H1 (cell line): ENCODE data around the gene CCDC116. TPM values are rescaled to one million over a fixed set of nuclear protein-coding genes. Genes with fewer than 3 reads are reported as not detected.

Experiments
- CTCF ChIA-PET: fragments of 300-600 bp; sonication (Branson Sonifier 250); formaldehyde crosslinking; loops from one replicate; lab custom pipeline; 2021; ENCODE audit not compliant: partially characterized antibody; lab: Charles Lee
- POLR2A ChIA-PET: fragments of 300-600 bp; sonication (Branson Sonifier 250); formaldehyde crosslinking; loops from one replicate; lab custom pipeline; 2021; ENCODE audit warnings: inconsistent platforms; ENCODE audit not compliant: partially characterized antibody; lab: Charles Lee
- DNase-seq, 2 experiments: peaks; one replicate each; pipeline versions ENCODE4 v3.0.0 to v3.0.0-alpha.2; 2010 to 2022; ENCODE audit warnings: low spot score in 2 of 2, low read depth in 1 of 2, mixed read lengths in 1 of 2
- FAIRE-seq: peaks from 2 replicates; lab custom pipeline; 2011; peaks lifted over from hg19 to GRCh38; lab: Jason Lieb, UNC
- H2AFZ ChIP-seq: 2 replicates; pipeline ENCODE4 v1.8.1; 2012; ENCODE audit warnings: low read length, inconsistent platforms
- H2AK5ac ChIP-seq: 2 replicates; pipeline ENCODE4 v1.6.1; 2013; ENCODE audit warnings: low read depth, low read length
- H2BK120ac ChIP-seq: replicated peaks from 2 replicates; pipeline ENCODE3; 2013; ENCODE audit warnings: low read depth, low read length, inconsistent platforms
- H2BK12ac ChIP-seq: 2 replicates; pipeline ENCODE4 v1.6.1; 2013; ENCODE audit warnings: low read depth, low read length
- H2BK15ac ChIP-seq: 2 replicates; pipeline ENCODE4 v1.6.1; 2013; ENCODE audit warnings: low read length
- H2BK20ac ChIP-seq: 2 replicates; pipeline ENCODE4 v1.6.1; 2013; ENCODE audit warnings: low read length
- H2BK5ac ChIP-seq: 2 replicates; pipeline ENCODE4 v1.6.1; 2013; ENCODE audit warnings: low read depth, low read length
- H3K14ac ChIP-seq: 2 replicates; pipeline ENCODE4 v1.6.1; 2013; ENCODE audit warnings: inconsistent platforms; ENCODE audit not compliant: insufficient read length
- H3K18ac ChIP-seq: 2 replicates; pipeline ENCODE4 v1.6.1; 2013; ENCODE audit warnings: low read length; ENCODE audit errors: extremely low read depth
- H3K23ac ChIP-seq: 2 replicates; pipeline ENCODE4 v1.6.1; 2013; ENCODE audit warnings: inconsistent platforms; ENCODE audit not compliant: insufficient read length
- H3K23me2 ChIP-seq: 2 replicates; pipeline ENCODE4 v1.6.1; 2013; ENCODE audit warnings: low read depth, low read length
- H3K27ac ChIP-seq: 2 replicates; pipeline ENCODE4 v1.6.1; 2011; ENCODE audit warnings: low read depth, low read length, inconsistent platforms
- H3K27me3 ChIP-seq, 4 experiments: replicated peaks in 1 of 4; 1 replicate in 1 of 4; 2 replicates in 3 of 4; pipeline versions ENCODE4 v1.6.1 to v1.8.1; 2011 to 2013; ENCODE audit warnings: low read length in 3 of 4, mild to moderate bottlenecking in 3 of 4, inconsistent platforms in 2 of 4, mixed read lengths in 2 of 4, moderate library complexity in 1 of 4; ENCODE audit not compliant: control insufficient read depth in 3 of 4, insufficient read depth in 3 of 4; ENCODE audit errors: extremely low read depth in 1 of 4
- H3K36me3 ChIP-seq, 4 experiments: 2 replicates each; pipeline versions ENCODE4 v1.6.1 to v1.8.1; 2011 to 2013; ENCODE audit warnings: mild to moderate bottlenecking in 4 of 4, low read length in 3 of 4, moderate library complexity in 2 of 4, control low read depth in 1 of 4, inconsistent platforms in 1 of 4; ENCODE audit not compliant: insufficient read depth in 4 of 4, control insufficient read depth in 2 of 4
- H3K4ac ChIP-seq: replicated peaks from 2 replicates; pipeline ENCODE3; 2013; ENCODE audit warnings: low read length, low read depth, mixed read lengths, inconsistent platforms; ENCODE audit not compliant: insufficient read length
- H3K4me1 ChIP-seq, 4 experiments: replicated peaks in 1 of 4; 1 replicate in 1 of 4; 2 replicates in 3 of 4; pipeline versions ENCODE4 v1.6.1 to v1.8.1; 2011 to 2013; ENCODE audit warnings: low read length in 3 of 4, inconsistent platforms in 2 of 4, mixed read lengths in 1 of 4; ENCODE audit not compliant: insufficient read depth in 4 of 4, control insufficient read depth in 3 of 4
- H3K4me2 ChIP-seq, 2 experiments: 2 replicates each; pipeline versions ENCODE4 v1.6.1 to v1.8.1; 2011 to 2013; ENCODE audit warnings: low read depth in 2 of 2, low read length in 2 of 2, control low read depth in 1 of 2, inconsistent platforms in 1 of 2, mild to moderate bottlenecking in 1 of 2; ENCODE audit not compliant: insufficient read depth in 1 of 2
- H3K4me3 ChIP-seq, 4 experiments: fragments of 200-600, 300-600 bp in 1 of 4; sonication (generic), shearing (Covaris generic), sonication (Bioruptor Twin) in 1 of 4; 2 replicates each; pipeline versions ENCODE4 v1.5.1 to v1.8.1; 2011 to 2016; ENCODE audit warnings: low read length in 4 of 4, low read depth in 3 of 4, control low read depth in 2 of 4, inconsistent platforms in 2 of 4, mild to moderate bottlenecking in 2 of 4, mixed read lengths in 1 of 4, moderate library complexity in 1 of 4; ENCODE audit not compliant: insufficient read depth in 2 of 4; ENCODE audit errors: extremely low read depth in 1 of 4
- H3K56ac ChIP-seq: replicated peaks from 2 replicates; pipeline ENCODE3; 2013; ENCODE audit warnings: low read depth, mild to moderate bottlenecking, mixed read lengths, low read length, inconsistent platforms; ENCODE audit not compliant: insufficient read length
- H3K79me1 ChIP-seq: 2 replicates; pipeline ENCODE4 v1.6.1; 2013; ENCODE audit warnings: low read depth, low read length, control low read depth
- H3K79me2 ChIP-seq, 2 experiments: 2 replicates each; pipeline versions ENCODE4 v1.6.1 to v1.8.1; 2012 to 2013; ENCODE audit warnings: low read length in 2 of 2, mild to moderate bottlenecking in 2 of 2, inconsistent platforms in 1 of 2; ENCODE audit not compliant: insufficient read depth in 2 of 2, control insufficient read depth in 1 of 2
- H3K9ac ChIP-seq, 4 experiments: replicated peaks in 1 of 4; 1 replicate in 1 of 4; 2 replicates in 3 of 4; pipeline versions ENCODE4 v1.6.1 to v1.8.1; 2011 to 2013; ENCODE audit warnings: low read depth in 3 of 4, low read length in 3 of 4, control low read depth in 2 of 4, mild to moderate bottlenecking in 2 of 4, moderate library complexity in 2 of 4, inconsistent platforms in 1 of 4; ENCODE audit errors: extremely low read depth in 1 of 4
- H3K9me3 ChIP-seq, 2 experiments: 2 replicates each; pipeline versions ENCODE4 v1.6.1 to v1.8.1; 2012 to 2013; ENCODE audit warnings: mild to moderate bottlenecking in 2 of 2, moderate library complexity in 2 of 2, control low read depth in 1 of 2, inconsistent platforms in 1 of 2, low read depth in 1 of 2, low read length in 1 of 2, mixed read lengths in 1 of 2; ENCODE audit not compliant: insufficient read depth in 2 of 2
- H4K20me1 ChIP-seq, 2 experiments: replicated peaks in 1 of 2; 2 replicates each; pipeline versions ENCODE3 to v1.8.1; 2011 to 2013; ENCODE audit warnings: inconsistent platforms in 2 of 2, low read length in 2 of 2, mild to moderate bottlenecking in 1 of 2; ENCODE audit not compliant: insufficient read depth in 2 of 2, control insufficient read depth in 1 of 2
- H4K5ac ChIP-seq: 2 replicates; pipeline ENCODE4 v1.6.1; 2013; ENCODE audit warnings: low read length, low read depth, mixed read lengths, inconsistent platforms; ENCODE audit not compliant: insufficient read length
- H4K8ac ChIP-seq: 2 replicates; pipeline ENCODE4 v1.8.0; 2013; ENCODE audit warnings: mild to moderate bottlenecking, moderate library complexity, low read length, inconsistent platforms; ENCODE audit not compliant: insufficient read depth; ENCODE audit errors: extremely low read depth
- H4K91ac ChIP-seq: replicated peaks from 2 replicates; pipeline ENCODE3; 2013; ENCODE audit warnings: low read length, mixed read lengths, inconsistent platforms; ENCODE audit not compliant: insufficient read length
- CHD1 ChIP-seq: IDR thresholded peaks from 2 replicates; pipeline ENCODE4 v1.6.1; 2012; ENCODE audit warnings: low read depth, low read length, improper control_type of control experiment
- SAP30 ChIP-seq: fragments of 300-600 bp; sonication (generic); IDR thresholded peaks from 2 replicates; pipeline ENCODE4 v1.7.1; 2012; ENCODE audit warnings: low read length, moderate library complexity, mild to moderate bottlenecking, inconsistent platforms; ENCODE audit not compliant: insufficient read depth, insufficient replicate concordance
- WGBS, 2 experiments: shearing (Covaris generic) in 1 of 2; methylation state at CpG; one replicate each; pipeline versions ENCODE4 v1.1.6 to v1.1.7; 2013 to 2015; ENCODE audit warnings: low lambda C conversion rate in 2 of 2, mixed read lengths in 2 of 2, inconsistent platforms in 1 of 2, low coverage in 1 of 2, missing lambda C conversion rate in 1 of 2; ENCODE audit not compliant: insufficient replicate concordance in 2 of 2, insufficient coverage in 1 of 2, insufficient read length in 1 of 2; ENCODE audit errors: extremely low coverage in 1 of 2, missing lambda C conversion rate in 1 of 2; 5-methylcytosine and 5-hydroxymethylcytosine counted together
- polyA plus RNA-seq, 7 experiments: library from polyadenylated mRNA; depleted of rRNA in 3 of 7; stranded (reverse) in 5 of 7; unstranded in 2 of 7; fragments of >200 nt in 5 of 7; fragments of 200-250 nt in 2 of 7; gene quantifications; 1 replicate in 5 of 7; 2 replicates in 1 of 7; 4 replicates in 1 of 7; pipeline versions ENCODE4 v1.2.1 to v1.2.3, GENCODE V29; 2011 to 2013; ENCODE audit warnings: missing spikeins in 2 of 7, mixed read lengths in 2 of 7
- total RNA-seq: library from RNA; stranded (reverse); fragmentation: NEBNext Ultra II Directional; extraction: Animal tissue kit (Norgen Biotek cat#: 25700); gene quantifications from 2 replicates; pipeline ENCODE4 v1.2.1, GENCODE V29; 2021

Gene CCDC116
- total and polyA plus RNA-seq, 2 of the 8 experiments (the other 6 are each of a cell fraction or from before 2014, with no cell fraction given) = 0.08 TPM; not detected in 1

- FAIRE-seq (no peak), DNase-seq (no peak)
- no peak overlapping the region for H3K4me2 ChIP-seq
- H4K20me1 ChIP-seq = peaks cover 46 to 52% of the 10 kb centered on the region in 2 experiments
- H4K91ac ChIP-seq = no peak overlapping the region
- H3K56ac ChIP-seq = no peak overlapping the region
- H2AK5ac ChIP-seq = no peak overlapping the region
- H3K4me3 ChIP-seq = no peak overlapping the region
- no peak overlapping the region for H2BK15ac ChIP-seq
- no peak overlapping the region for H3K14ac ChIP-seq
- H3K27ac ChIP-seq = no peak overlapping the region
- no peak overlapping the region for H2AFZ ChIP-seq
- H3K79me2 ChIP-seq = peaks cover 13 to 94% of the 10 kb centered on the region in 2 experiments
- H3K4me1 ChIP-seq = no peaks in the 10 kb centered on the region
- no peak overlapping the region for H3K4ac ChIP-seq
- no peak overlapping the region for H2BK120ac ChIP-seq
- H4K8ac ChIP-seq = no peak overlapping the region
- no peak overlapping the region for H3K18ac ChIP-seq
- WGBS, 2 experiments = 90% methylated on average over 8 of the region's 8 CpGs; no CpG with 5 or more reads in 1 of the 2 experiments
- no peaks in the 10 kb centered on the region for H3K27me3 ChIP-seq
- no peak overlapping the region for H2BK5ac ChIP-seq
- H3K23me2 ChIP-seq = no peaks in the 10 kb centered on the region
- POLR2A ChIA-PET = interaction anchor here (1.0 to 1.4 kb wide), 2 partner anchors 10 to 16 kb away, joined by 3 to 4 read pairs; no protein-coding TSS in a partner anchor
- no peak overlapping the region for H4K5ac ChIP-seq
- H3K36me3 ChIP-seq = peaks cover 0 to 13% (median 9%) of the 10 kb centered on the region in 4 experiments; a peak in 4 of 8 replicates
- H3K9ac ChIP-seq = no peak overlapping the region
- CTCF ChIA-PET = interaction anchor here (0.9 to 2.8 kb wide), 3 partner anchors 14 to 58 kb away, joined by 4 to 9 read pairs (median 4); partner anchors contain the start of gene YDJC
- H2BK20ac ChIP-seq = no peak overlapping the region
- H3K23ac ChIP-seq = no peak overlapping the region
- TF ChIP-seq CHD1 (no peak), SAP30 (no peak)
- peaks cover 23% of the 10 kb centered on the region for H3K79me1 ChIP-seq
- H2BK12ac ChIP-seq = no peak overlapping the region
- no peaks in the 10 kb centered on the region for H3K9me3 ChIP-seq
Observed at GRCh38 chr22:21589396-21589795, 43.2 kb upstream of the CCDC116 start.
